HepG2 (cell line): ENCODE results near the gene HLF. TPM values are rescaled to one million over a fixed set of nuclear protein-coding genes. Genes with fewer than 3 reads are reported as not detected.
A peak's percentile ranks its signal among the peaks of the same experiment; 100 is the strongest.

Source experiments
- ATAC-seq: fragments of 200-7000 bp; cut with Tn5 transposase; 3 replicates; pipeline ENCODE4 v1.9.1; 2020; ENCODE audit warnings: mild to moderate bottlenecking, moderate library complexity
- BruUV-seq: library from RNA; stranded (reverse); fragments of 400-500 nt; replicated peaks from 2 replicates; lab custom pipeline; 2021; lab: Mats Ljungman, UMichigan
- CTCF ChIA-PET: fragments of 300-600 bp; formaldehyde crosslinking; extraction: SDS; loops from one replicate; lab custom pipeline; 2021; ENCODE audit warnings: low total read pairs, inconsistent platforms, low intra/inter-chr PET ratio; lab: Yijun Ruan, JAX
- POLR2A ChIA-PET: fragments of 350-600 bp; sonication (Branson Sonifier 250); formaldehyde crosslinking; loops from one replicate; lab custom pipeline; 2020; ENCODE audit warnings: antibody characterized with exemption, inconsistent platforms; lab: Yijun Ruan, JAX
- DNase-seq: peaks from one replicate; pipeline ENCODE4 v3.0.0-alpha.2; 2015; ENCODE audit warnings: low spot score
- FAIRE-seq: peaks from 3 replicates; lab custom pipeline; 2011; peaks lifted over from hg19 to GRCh38; lab: Jason Lieb, UNC
- H2AFZ ChIP-seq: one replicate; pipeline ENCODE4 v1.6.1; 2011; ENCODE audit warnings: low read length, inconsistent platforms
- H3K27ac ChIP-seq: fragments of 300-600 bp; 3 replicates; pipeline ENCODE4 v1.8.0; 2011; ENCODE audit warnings: mixed run types, mild to moderate bottlenecking, mixed read lengths, low read length, inconsistent platforms; ENCODE audit not compliant: insufficient read depth; ENCODE audit errors: extremely low read length
- H3K27me3 ChIP-seq, 2 experiments: fragments of 200-600 bp in 1 of 2; 2 replicates in 1 of 2; 3 replicates in 1 of 2; pipeline versions ENCODE4 v1.6.0 to v1.8.0; 2011; ENCODE audit warnings: low read length in 2 of 2, mild to moderate bottlenecking in 2 of 2, moderate library complexity in 2 of 2, inconsistent platforms in 1 of 2; ENCODE audit not compliant: insufficient read depth in 2 of 2, control insufficient read depth in 1 of 2
- H3K36me3 ChIP-seq, 2 experiments: fragments of 200-600 bp in 1 of 2; replicated peaks in 1 of 2; 2 replicates in 1 of 2; 3 replicates in 1 of 2; pipeline versions ENCODE4 v1.5.1 to v1.8.0; 2011; ENCODE audit warnings: low read length in 2 of 2, inconsistent platforms in 1 of 2; ENCODE audit not compliant: insufficient read depth in 2 of 2, control insufficient read depth in 1 of 2
- H3K4me1 ChIP-seq: 2 replicates; pipeline ENCODE4 v1.5.1; 2012; ENCODE audit warnings: low read length, inconsistent platforms; ENCODE audit not compliant: insufficient read depth
- H3K4me2 ChIP-seq: 2 replicates; pipeline ENCODE4 v1.6.0; 2011; ENCODE audit warnings: low read depth, low read length, inconsistent platforms
- H3K4me3 ChIP-seq, 3 experiments: fragments of 200-600 bp in 1 of 3; sonication (generic), shearing (Covaris generic) in 1 of 3; replicated peaks in 1 of 3; 2 replicates each; pipeline ENCODE4 v1.5.1; 2011 to 2016; ENCODE audit warnings: low read length in 3 of 3, inconsistent platforms in 2 of 3, low read depth in 2 of 3, mild to moderate bottlenecking in 2 of 3, control low read depth in 1 of 3, mixed read lengths in 1 of 3; ENCODE audit not compliant: insufficient read depth in 1 of 3
- H3K79me2 ChIP-seq: one replicate; pipeline ENCODE4 v1.6.1; 2011; ENCODE audit warnings: low read length, inconsistent platforms; ENCODE audit not compliant: insufficient read depth
- H3K9ac ChIP-seq: 2 replicates; pipeline ENCODE4 v1.6.0; 2011; ENCODE audit warnings: mild to moderate bottlenecking, low read depth, low read length, inconsistent platforms; ENCODE audit not compliant: insufficient read depth
- H3K9me3 ChIP-seq: 2 replicates; pipeline ENCODE4 v1.5.1; 2012; ENCODE audit warnings: mild to moderate bottlenecking, low read length
- H4K20me1 ChIP-seq: 2 replicates; pipeline ENCODE4 v1.6.0; 2011; ENCODE audit warnings: inconsistent platforms, mild to moderate bottlenecking, low read length, moderate library complexity; ENCODE audit not compliant: insufficient read depth
- FOXP1 ChIP-seq, 2 experiments: fragments of 450-650 bp in 1 of 2; IDR thresholded peaks; 2 replicates each; pipeline ENCODE4 v1.6.1; 2017 to 2018; ENCODE audit warnings: antibody characterized with exemption in 1 of 2
- KDM2A ChIP-seq: sonication (generic); formaldehyde crosslinking; IDR thresholded peaks from 2 replicates; pipeline ENCODE4 v1.4.0; 2020; ENCODE audit warnings: low read depth, missing genetic modification reagents, borderline replicate concordance
- MAFF ChIP-seq: IDR thresholded peaks from 2 replicates; pipeline ENCODE4 v1.6.1; 2011; ENCODE audit warnings: low read depth, low read length, improper control_type of control experiment
- MAFK ChIP-seq, 2 experiments: IDR thresholded peaks in 1 of 2; conservative IDR thresholded peaks in 1 of 2; 2 replicates each; pipeline ENCODE4 v1.6.1; 2011; ENCODE audit warnings: improper control_type of control experiment in 2 of 2, low read length in 2 of 2
- MBNL3 ChIP-seq: fragments of 250-450 bp; sonication (Bioruptor Pico); conservative IDR thresholded peaks from 2 replicates; pipeline ENCODE4 v1.8.0; 2022; ENCODE audit warnings: mild to moderate bottlenecking, inconsistent platforms
- MED8 ChIP-seq: sonication (generic); formaldehyde crosslinking; IDR thresholded peaks from 2 replicates; pipeline ENCODE4 v1.8.1; 2023; ENCODE audit warnings: mild to moderate bottlenecking, missing genetic modification reagents; ENCODE audit not compliant: insufficient replicate concordance
- ZNF510 ChIP-seq: sonication (generic); formaldehyde crosslinking; IDR thresholded peaks from 2 replicates; pipeline ENCODE4 v1.4.0; 2020; ENCODE audit warnings: low read depth, mild to moderate bottlenecking, missing genetic modification reagents
- ZNF713 ChIP-seq: sonication (generic); formaldehyde crosslinking; IDR thresholded peaks from 2 replicates; pipeline ENCODE4 v1.4.0; 2020; ENCODE audit warnings: mild to moderate bottlenecking, missing genetic modification reagents
- ZNF780A ChIP-seq: sonication (generic); formaldehyde crosslinking; IDR thresholded peaks from 2 replicates; pipeline ENCODE4 v1.8.0; 2022; ENCODE audit warnings: mild to moderate bottlenecking, missing genetic modification reagents, moderate library complexity
- ZUFSP ChIP-seq: sonication (generic); formaldehyde crosslinking; IDR thresholded peaks from 2 replicates; pipeline ENCODE4 v1.9.0; 2021; ENCODE audit warnings: missing genetic modification reagents, mild to moderate bottlenecking, borderline replicate concordance
- WGBS: methylation state at CpG from one replicate; pipeline ENCODE4 v1.1.6; 2017; ENCODE audit warnings: low lambda C conversion rate; 5-methylcytosine and 5-hydroxymethylcytosine counted together
- in situ Hi-C: cut with HindIII; loops from 2 replicates; pipeline ENCODE4 v1.10.0; 2017; ENCODE audit warnings: low pct_unique_long_range_greater_than_20kb; ENCODE audit not compliant: extremely low pct_ligation_motif_present
- intact Hi-C: fragments of 100-400 bp; cut with micrococcal nuclease; formaldehyde crosslinking; loops from one replicate; pipeline ENCODE4 v1.10.0; 2022; ENCODE audit not compliant: unreplicated experiment
- polyA plus RNA-seq, 8 experiments: library from polyadenylated mRNA; depleted of rRNA in 3 of 8; stranded (reverse) in 7 of 8; unstranded in 1 of 8; fragments of >200 nt; fragmentation: Illumina TruSeq in 4 of 8; extraction: Trizol in 4 of 8; gene quantifications; 2 replicates each; pipeline versions ENCODE4 v1.2.1 to v1.2.3, GENCODE V29; 2011 to 2016; ENCODE audit warnings: low read depth in 4 of 8, missing spikeins in 1 of 8, mixed read lengths in 1 of 8; ENCODE audit not compliant: insufficient read depth in 1 of 8
- total RNA-seq, 5 experiments: library from RNA; depleted of rRNA; stranded (reverse); fragments of >200 nt; fragmentation: Illumina TruSeq; extraction: Trizol; gene quantifications; 2 replicates each; pipeline ENCODE4 v1.2.3, GENCODE V29; 2016; ENCODE audit warnings: low read depth in 1 of 5

HLF gene
- total and polyA plus RNA-seq, 2 of the 13 experiments (the other 11 are each of a cell fraction or from before 2014, with no cell fraction given) = 202 to 346 TPM

- Histone ChIP-seq H3K36me3 (no peaks in the 10 kb centered on the region), H4K20me1 (no peaks in the 10 kb centered on the region), H3K4me3 (no peak overlapping the region), H2AFZ (no peak overlapping the region), H3K79me2 (no peaks in the 10 kb centered on the region), H3K27me3 (no peaks in the 10 kb centered on the region; a peak in 1 of 5 replicates), H3K9ac (no peak overlapping the region), H3K27ac (no peak overlapping the region), H3K4me2 (no peak overlapping the region), H3K9me3 (no peaks in the 10 kb centered on the region), H3K4me1 (peaks cover 23% of the 10 kb centered on the region)
- no TSS peak for BruUV-seq
- FAIRE-seq = no peak
- 39% methylated on average over 2 of the region's 2 CpGs for WGBS
- DNase-seq = no peak
- no peak for ATAC-seq
- CTCF ChIA-PET = no interaction called here
- POLR2A ChIA-PET = interaction anchor here (0.7 to 3.5 kb wide), 3 partner anchors 31 to 202 kb away, joined by 6 to 81 read pairs (median 64); partner anchors contain the start of gene HLF
- intact Hi-C loops = loop anchor here (5.0 kb wide), 1 partner anchor 174 kb away; no protein-coding TSS in a partner anchor
- no peak for TF ChIP-seq MBNL3 (CRISPR knock-in tag)
- no peak for TF ChIP-seq ZNF510 (CRISPR knock-in tag)
- no peak for TF ChIP-seq KDM2A (CRISPR knock-in tag)
- no peak for TF ChIP-seq FOXP1 (IDR thresholded peaks at IDR 0.05)
- TF ChIP-seq FOXP1 (CRISPR knock-in tag; IDR thresholded peaks at IDR 0.05) = no peak
- no peak for TF ChIP-seq ZNF780A (CRISPR knock-in tag)
- in situ Hi-C loops = no loop called here
Observed at GRCh38 chr17:55236316-55236715, 28.4 kb upstream of the HLF start.

- in situ Hi-C loops (no loop called here), intact Hi-C loops (loop anchor here (5.0 kb wide), 1 partner anchor 175 kb away; no protein-coding TSS in a partner anchor)
- no peak overlapping the region for H3K9ac ChIP-seq
- no peak overlapping the region for H3K4me2 ChIP-seq
- no peaks in the 10 kb centered on the region for H3K9me3 ChIP-seq
- H4K20me1 ChIP-seq = no peaks in the 10 kb centered on the region
- FAIRE-seq = no peak
- no peaks in the 10 kb centered on the region for H3K36me3 ChIP-seq
- WGBS = 85% methylated on average over 6 of the region's 6 CpGs
- H3K79me2 ChIP-seq = no peaks in the 10 kb centered on the region
- peaks cover 23% of the 10 kb centered on the region for H3K4me1 ChIP-seq
- no peak for DNase-seq
- TF ChIP-seq MED8 = no peak
- no peak for TF ChIP-seq ZNF713 (CRISPR knock-in tag)
- no peak for TF ChIP-seq ZUFSP (CRISPR knock-in tag)
- TF ChIP-seq MAFF = peak; percentile 100
- peak; percentile 99 to 100 for TF ChIP-seq MAFK (conservative IDR thresholded peaks at IDR 0.05 in 1 of 2, IDR thresholded peaks at IDR 0.05 in 1 of 2; ENCODE audit: low read length in 2 of 2)
- BruUV-seq = no TSS peak
- CTCF ChIA-PET = no interaction called here
- ATAC-seq = no peak
- H3K4me3 ChIP-seq = no peak overlapping the region
- no peaks in the 10 kb centered on the region; a peak in 1 of 5 replicates for H3K27me3 ChIP-seq
- H3K27ac ChIP-seq = no peak overlapping the region
- no peak overlapping the region for H2AFZ ChIP-seq
- POLR2A ChIA-PET = interaction anchor here (2.5 to 3.5 kb wide), 3 partner anchors 30 to 49 kb away, joined by 10 to 81 read pairs (median 64); partner anchors contain the start of gene HLF
Observed at GRCh38 chr17:55237268-55237667, 27.5 kb upstream of the HLF start.
